ENCODE results near the gene WEE1.
"Not testable (repeated sequence)": the region's sequence is repeated elsewhere in the genome, so short reads cannot be mapped to it uniquely, and the experiment has no call there.

The WEE1 gene

DNA sequence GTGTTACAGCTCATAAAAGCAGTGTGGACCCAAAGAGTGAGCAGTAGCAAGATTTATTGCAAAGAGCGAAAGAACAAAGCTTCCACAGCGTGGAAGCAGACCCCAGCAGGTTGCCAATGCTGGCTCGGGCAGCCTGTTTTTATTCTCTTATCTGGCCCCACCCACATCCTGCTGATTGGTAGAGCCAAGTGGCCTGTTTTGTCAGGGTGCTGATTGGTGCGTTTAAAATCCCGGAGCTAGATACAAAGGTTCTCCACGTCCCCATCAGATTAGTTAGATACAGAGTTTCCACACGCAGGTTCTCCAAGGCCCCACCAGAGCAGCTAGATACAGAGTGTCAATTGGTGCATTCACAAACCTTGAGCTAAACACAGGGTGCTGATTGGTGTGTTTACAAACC lies 48.9 kb downstream of the WEE1 start:
- not testable (repeated sequence) for DNase-seq (ENCODE audit: low read depth)

- DNase-seq (ENCODE audit: low read depth): not testable (repeated sequence)
These were observed 49.6 kb downstream of the WEE1 start for GRCh38 chr11:9623053-9623452.

DNA sequence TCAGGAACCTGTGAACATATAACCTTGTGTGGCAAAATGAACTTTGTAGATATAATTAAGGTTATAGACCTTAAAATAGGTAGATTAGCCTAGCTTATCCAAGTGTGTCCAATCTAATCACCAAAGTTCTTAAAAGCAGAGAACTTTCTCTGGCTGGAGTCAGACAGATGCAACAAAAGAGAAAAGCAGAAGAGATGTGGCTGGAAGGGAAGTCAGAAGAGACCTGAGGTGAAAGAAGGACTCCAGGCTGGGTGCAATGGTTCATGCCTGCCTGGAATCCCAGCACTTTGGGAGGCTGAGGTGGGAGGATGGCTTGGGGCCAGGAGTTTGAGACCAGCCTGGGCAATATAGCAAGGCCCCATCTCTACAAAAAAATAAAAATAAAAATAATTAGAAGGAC lies 51.0 kb downstream of the WEE1 start:
- no peak for DNase-seq (ENCODE audit: low read depth)

DNA sequence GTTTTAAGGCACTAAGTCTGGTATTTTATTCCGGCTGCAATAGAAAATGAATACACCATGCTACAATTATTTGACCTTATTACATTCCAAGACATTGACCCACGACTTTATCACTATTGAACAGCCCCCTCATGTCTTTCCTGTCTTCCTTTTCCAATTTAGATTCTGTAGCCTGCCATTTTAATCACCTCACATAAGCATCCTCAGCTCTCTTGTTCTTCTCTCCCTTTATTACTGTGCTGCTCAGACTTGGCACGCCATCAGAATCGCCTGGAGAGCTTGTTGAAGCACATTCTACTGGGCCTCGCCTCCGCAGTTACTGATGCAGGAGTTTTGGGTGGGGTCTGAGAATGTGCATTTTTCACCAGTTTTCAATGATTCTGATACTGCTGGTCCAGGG lies 51.7 kb downstream of the WEE1 start:
- DNase-seq (ENCODE audit: low read depth): no peak

GRCh38 chr11:9625728-9626127 lies 52.3 kb downstream of the WEE1 start:
- no peak for DNase-seq (ENCODE audit: low read depth)

DNA sequence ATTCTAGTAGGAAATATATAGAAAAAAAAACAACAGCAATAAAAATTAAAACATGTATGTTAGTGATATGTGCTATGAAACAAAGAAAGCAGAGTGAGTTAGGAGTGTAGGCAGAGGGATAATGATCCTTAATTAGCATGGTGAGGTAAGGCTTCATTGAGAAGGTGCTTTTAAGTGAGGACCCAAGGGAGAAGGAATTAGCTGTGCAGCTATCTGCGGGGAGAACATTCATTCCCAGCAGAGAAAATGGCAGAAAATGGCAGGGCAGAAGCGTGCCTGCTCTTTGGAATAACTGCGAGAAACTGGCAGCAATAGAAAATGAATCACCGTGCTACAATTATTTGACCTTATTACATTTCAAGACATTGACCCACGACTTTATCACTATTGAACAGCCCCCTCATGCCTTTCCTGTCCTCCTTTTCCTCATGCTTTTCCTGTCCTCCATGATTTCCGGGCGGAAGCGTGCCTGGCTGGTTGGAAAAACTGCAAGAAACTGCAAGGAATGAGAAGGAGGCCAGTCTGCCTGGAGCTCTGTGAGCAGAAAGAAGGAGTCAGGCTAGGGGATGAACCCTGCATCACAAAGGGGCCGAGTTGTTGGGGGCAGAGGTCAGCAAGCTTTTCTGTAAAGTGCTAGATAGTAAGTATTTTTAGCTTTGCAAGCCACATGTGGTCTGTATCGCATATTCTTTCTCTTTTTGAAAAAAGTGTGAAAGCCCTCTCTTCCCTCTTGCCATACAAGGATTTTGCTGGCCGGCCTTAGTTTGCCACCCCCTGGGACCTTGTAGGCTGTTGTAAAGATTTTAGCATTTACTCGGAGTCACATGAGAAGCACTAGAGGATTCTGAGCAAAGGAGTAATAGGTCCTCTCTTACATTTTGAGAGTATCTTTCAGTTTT lies 53.3 kb downstream of the WEE1 start:
- DNase-seq (ENCODE audit: low read depth): no peak

DNA sequence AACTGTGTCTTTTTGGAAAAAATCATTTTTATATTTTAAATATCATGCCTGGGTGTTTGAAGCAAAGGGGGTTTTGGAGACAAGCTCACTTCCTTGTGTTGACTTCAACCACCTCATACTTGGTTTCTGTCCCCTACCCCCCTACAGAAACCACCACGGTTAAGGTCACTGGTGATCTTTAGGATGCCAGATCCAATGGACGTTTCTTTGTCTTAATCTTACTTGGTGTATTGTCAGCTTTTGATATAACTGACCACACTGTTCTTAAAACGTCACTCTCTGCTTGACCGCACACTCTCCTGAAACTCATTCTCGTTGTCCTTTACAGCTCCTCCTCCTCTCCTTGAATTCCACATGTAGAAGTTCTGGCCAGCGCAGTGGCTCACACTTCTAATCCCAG lies 55.6 kb downstream of the WEE1 start:
- DNase-seq (ENCODE audit: low read depth): no peak

DNA sequence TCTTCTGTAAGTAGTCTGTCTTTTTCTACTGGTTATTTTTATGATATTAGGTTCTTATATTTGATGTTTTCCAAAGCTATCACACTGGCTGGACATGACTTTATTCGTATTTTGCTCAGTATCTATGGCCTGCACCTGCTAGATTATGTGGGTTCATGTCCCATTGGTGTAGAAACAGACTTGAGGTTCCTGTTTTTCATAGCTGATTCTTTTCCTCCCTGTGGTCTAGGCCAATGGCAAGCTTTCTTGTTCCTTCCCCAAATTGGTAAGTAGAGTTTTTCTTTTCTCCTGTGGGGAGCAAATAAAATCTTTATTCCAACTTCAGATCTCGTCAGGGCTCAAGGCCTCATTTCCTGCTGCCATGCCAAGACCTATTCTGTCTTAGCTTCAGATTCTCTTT lies 60.2 kb downstream of the WEE1 start:
- no peak for DNase-seq (ENCODE audit: low read depth)

DNA sequence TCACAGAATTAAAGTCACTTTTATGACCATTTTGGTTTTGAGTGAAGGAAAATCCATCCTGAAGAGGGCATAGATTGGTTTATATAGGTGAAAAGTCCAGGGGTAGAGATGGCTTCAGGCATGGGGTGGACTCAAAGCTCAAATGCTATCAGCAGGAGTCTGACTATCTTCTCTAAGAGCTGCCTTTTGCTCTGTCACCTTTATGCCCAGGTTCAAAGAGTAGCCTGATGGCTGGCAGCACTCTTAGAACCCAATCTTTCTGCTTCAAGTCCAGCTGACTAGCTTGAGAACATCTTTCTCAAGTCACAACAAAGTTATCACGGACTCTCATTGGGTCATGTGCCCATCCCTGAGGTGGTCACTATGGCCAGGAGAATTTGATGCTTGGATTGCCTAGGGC lies 63.2 kb downstream of the WEE1 start:
- no peak for DNase-seq (ENCODE audit: low read depth)

DNA sequence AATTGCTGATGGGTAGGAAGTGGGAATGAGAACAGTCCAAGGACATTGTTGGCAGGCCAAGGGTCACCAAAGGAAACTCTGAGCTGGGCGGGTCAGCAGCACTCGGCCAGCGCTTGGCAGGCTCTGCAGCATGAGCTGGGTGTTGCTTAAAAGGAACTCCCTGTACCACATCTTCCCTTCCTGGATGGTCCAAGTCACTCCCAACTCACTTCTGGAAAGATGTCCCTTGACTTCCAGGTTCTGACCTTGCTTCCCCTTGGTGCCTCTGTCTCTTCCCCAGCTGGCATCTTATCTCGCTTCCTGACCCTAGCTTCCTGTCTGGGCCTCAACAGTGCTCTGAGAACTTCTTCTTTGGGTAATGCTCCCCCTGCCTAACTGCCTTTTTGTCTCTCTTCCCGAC lies 65.6 kb downstream of the WEE1 start:
- no peak for DNase-seq (ENCODE audit: low read depth)
